Middle frontal gyrus (tissue), 1 donor: ENCODE measurements around the gene RCOR1.
"Not testable (repeated sequence)": the region's sequence is repeated elsewhere in the genome, so short reads cannot be mapped to it uniquely, and the experiment has no call there.

Source experiments
- DNase-seq: peaks from one replicate; pipeline ENCODE4 v3.0.0-alpha.2; 2015; ENCODE audit warnings: low spot score; ENCODE audit errors: extremely low spot score

Gene RCOR1

DNA sequence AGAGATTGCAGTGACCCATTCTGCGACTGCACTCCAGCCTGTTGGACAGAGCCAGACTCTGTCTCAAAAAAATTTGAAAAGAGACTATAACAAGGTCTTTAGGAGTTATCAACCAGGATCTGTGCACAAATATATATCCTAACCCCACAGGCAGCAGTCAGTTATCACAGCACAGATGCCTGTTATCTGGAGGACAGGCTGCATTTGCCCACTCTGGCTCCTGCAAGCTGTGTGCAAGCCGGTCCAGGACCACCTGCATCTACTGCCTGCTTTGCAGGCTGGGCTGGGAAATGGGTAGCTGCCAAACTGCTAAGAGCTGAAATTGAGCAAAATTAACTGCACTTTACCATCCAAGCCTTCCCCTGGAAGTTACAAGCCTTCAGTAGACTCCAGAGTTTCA is 21.4 kb upstream of the RCOR1 start:
- DNase-seq: no peak

DNA sequence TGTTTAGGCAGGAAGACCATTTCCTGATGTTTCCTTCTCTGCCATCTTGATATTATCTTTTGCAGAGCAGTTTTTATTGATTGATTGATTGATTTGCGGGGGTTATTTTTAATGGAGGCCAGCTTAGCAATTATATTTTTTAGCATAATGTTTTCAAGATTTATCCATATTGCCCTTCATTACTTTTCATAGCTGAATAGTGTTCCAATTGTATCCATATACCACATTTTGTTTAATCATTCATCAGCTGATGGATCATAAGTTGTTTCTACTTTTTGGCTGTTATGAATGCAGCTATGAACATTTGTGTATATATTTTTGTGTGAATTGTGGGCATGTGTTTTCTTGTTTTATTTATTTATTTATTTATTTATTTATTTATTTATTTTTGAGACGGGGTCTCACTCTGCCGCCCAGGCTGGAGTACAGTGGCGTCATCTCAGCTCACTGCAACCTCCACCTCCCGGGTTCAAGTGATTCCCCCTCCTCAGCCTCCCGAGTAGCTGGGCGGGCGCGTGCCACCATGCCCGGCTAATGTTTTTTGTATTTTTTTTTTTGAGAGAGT is 20.9 kb upstream of the RCOR1 start:
- no peak for DNase-seq

DNA sequence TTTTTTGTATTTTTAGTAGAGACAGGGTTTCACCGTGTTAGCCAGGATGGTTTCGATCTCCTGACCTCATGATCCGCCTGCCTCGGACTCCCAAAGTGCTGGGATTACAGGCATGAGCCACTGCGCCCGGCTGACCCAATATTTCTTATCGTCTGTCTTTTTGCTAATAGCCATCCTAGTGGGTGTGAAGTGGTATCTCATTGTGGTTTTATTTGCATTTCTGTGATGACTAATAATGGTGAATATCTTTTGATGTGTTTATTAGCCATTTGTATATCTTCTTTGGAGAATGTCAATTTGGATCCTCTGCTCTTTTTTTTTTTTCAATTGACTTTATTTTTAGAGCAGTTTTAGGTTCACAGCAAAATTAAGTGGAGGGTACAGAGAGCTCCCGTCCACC is 19.3 kb upstream of the RCOR1 start:
- DNase-seq: not testable (repeated sequence)

DNA sequence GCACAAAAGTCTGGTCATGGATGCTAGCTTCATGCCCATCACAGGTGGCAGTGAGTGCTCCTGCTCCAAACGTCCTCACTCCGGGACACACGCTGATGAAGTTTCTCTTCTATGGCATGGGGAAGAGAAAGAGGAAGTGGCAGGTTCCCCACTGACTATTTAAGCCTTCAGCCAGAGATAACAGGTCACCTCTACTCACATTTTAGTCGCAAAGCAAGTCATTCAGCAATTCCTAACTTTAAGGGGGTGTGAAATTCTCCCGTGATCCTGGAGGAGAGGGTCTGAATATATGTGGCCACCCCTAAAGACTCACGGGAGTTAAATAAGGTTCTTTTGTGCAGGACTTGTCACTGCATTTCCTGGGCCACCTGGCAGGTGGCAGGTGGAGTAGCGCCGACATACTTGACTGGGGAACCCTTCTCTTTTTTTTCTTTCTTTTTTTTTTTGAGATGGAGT is 18.8 kb upstream of the RCOR1 start:
- no peak for DNase-seq

DNA sequence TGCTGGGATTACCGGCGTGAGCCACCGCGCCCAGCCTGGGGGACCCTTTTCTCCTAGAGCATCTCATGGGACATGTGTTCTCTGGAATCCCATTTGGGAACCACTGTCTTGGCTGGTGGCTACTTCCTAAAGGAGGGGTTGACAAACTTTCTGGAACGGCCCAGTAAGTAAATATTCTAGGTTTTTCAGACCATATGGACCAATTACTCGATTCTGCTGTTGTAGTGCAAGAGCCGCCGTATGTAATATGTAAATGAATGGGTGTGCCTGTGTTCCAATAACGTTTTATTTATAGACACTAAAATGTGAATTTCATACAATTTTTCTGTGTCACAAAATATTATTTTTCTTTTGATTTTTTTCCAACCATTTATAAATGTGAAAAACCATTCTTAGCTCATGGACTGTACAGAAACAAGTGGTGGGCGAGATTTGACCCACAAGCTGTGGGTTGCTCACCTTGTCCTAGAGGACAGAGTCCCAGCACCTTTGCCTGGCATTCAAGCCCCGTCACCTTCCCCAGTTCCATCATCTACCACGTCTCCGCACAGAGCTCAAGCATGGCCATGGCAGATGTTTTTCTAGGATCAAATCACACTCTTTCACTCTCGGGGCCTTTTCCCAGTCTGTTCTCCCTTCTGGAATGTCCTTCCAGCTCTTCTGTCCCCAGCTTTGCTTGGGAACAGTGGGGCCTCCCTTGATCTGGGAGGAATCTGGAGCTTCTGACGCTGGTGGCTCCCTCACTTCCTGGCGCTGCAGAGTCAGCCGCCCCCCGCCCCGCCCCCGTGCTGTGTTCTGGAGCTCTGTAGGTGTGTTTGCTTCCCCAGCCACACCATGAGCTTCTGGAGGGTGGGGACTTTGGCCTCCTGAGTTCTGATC is 17.9 kb upstream of the RCOR1 start:
- DNase-seq: no peak

DNA sequence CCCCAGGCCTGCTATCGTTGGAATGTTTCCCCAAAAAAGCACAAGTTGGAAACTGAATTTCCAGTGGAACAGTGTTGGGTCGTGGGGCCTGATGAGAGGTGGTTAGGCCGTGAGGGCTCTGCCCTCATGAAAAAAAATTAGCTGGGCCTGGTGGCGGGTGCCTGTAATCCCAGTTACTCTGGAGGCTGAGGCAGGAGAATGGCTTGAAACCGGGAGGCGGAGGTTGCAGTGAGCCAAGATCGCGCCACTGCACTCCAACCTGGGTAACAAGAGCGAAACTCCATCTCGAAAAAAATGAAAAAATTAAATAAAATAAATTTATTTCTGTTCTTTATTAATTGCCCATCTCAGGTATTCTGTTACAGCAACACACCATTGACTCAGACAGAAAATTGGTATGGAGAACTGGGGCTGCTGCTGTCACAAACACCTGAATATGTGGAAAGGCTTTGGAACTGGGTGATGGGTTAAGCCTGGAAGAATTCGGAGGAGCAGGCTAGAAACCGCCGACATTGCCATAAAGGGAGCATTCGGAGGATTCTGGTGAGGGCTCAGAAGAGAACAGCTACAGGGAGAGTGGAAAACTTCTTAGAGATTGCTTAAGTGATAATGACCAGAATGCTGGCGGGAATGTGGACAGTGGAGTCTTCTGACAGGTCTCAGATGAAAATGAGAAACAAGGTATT is 17.1 kb upstream of the RCOR1 start:
- no peak for DNase-seq

DNA sequence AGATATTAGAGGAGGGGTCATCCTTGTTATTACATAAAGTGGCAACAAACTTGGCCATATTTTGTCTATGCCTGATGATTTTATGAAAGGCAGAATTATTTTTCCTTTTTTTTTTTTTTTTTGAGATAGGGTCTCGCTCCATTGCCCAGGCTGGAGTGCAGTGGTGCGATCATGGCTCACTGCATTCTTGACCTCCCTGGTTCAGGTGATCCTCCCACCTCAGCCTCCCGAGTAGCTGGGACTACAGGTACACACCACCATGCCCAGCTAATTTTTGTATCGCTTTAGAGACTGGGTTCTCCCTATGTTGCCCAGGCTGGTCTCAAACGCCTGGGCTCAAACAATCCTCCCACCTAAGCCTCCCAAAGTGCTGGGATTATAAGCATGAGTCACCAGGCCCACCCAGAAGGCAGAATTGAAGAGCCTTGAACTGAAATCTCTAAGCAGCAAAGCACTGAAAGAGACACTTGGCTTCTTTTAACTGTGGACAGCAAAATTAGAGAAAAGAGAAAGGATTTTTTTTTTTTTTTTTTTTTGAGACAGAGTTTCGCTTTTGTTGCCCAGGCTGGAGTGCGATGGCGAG is 16.5 kb upstream of the RCOR1 start:
- DNase-seq: not testable (repeated sequence)

DNA sequence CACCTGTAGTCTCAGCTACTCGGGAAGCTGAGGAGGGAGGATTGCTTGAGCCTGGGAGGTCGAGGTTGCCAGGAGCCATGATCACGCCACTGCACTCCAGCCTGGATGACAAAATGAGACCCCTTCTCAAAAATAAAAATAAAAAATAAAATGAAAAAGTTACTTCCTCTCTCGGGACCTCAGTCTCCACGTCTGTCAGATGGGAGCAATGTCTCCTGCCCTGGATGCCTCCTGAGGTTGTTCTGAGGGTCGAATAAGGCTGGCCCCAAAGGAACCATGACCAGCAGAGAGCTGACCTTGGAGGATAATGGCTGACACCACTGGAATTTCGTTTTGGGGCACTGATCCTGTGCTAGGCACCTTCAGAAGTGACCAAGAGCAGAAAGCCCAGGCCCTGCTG is 13.6 kb upstream of the RCOR1 start:
- DNase-seq: no peak

DNA sequence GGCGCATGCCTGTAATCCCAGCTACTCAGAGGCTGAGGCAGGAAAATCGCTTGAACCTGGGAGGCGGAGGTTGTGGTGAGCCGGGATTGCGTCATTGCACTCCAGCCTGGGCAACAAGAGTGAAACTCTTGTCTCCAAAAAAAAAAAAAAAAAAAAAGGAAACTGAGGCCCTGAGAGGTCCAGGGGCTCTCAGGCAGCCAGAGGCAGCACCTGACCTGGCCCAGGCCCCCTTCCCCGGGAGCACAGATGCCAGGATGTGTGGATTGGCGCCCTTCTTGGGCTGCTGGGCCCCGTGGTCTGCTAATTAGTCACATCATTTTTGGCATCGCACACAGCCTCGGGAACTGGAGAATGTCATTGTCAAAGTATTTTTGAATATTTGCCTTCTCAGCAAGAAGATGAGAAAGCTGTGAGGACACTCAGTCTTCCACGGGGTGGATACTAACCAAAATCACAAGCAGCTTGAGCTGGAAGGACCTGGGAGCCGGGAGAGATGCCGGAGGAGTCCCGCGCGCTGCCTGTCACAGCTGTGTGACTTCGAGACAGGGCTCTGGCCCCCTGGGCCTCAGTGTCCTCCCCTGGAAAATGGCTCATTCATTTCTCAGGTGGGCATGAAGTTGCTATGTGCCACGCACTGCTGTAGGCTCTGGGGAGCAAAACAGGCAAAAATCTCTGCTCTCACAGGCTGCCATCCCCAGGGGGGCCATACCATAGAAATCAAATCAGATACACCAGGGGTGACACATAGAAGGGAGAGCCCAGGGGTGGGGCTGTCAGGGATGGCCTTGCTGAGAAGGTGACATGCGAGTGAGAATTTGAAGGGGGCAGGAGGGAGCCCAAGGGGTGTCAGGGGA is 12.5 kb upstream of the RCOR1 start:
- DNase-seq: no peak

DNA sequence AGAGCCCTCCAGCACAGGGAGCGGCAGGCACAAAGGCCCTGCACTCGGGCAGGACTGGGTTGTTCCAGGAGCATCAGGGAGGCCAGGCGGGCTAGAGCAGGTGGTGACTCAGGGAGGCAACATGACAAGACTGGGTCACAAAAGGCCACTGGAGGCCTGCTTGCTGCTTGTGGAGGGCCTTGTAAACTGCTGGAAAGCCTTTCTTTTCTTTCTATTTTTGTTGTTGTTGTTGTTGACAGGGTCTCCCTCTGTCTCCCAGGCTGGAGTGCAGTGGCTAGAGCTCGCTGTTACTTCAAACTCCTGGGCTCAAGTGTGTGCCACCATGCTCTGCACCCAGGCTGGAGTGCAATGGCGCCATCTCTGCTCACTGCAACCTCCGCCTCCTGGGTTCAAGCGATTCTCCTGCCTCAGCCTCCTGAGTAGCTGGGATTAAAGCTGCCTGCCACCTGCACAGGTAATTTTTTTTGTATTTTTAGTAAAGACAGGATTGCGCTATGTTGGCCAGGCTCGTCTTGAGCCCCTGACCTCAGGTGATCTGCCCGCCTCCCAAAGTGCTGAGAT is 11.8 kb upstream of the RCOR1 start:
- DNase-seq: no peak

DNA sequence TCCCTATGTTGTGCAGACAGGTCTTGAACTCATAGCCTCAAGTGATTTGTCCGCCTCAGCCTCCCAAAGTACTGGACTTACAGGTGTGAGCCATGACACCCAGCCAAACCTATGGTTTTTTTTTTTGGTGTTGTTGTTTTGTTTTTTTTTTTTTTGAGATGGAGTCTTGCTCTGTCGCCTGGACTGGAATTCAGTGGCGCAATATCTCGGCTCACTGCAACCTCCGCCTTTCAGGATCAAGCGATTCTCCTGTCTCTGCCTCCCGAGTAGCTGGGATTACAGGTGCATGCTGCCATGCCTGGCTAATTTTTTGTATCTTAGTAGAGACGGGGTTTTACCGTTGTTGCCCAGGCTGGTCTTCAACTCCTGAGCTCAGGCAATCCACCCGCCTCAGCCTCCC is 11.3 kb upstream of the RCOR1 start:
- DNase-seq: no peak

DNA sequence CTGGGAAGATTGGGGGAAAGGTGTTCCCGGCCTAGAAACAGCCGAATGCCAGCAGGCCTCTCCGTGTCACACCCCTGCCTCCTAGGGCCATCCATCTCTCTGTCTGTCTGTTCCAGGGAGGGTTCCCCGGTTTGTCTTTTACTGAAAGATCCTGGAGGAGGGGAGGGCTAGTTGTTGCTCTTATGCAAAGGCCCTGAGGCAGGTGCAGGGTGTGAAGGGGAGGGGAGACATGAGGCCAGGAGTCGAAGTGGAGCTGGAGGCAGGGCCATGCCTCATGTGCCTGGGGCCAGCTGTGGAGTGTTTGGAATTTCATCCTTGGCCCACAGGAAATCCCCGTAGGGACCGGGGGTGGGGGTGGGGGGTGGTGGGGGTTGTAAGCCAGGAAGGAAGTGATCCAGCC is 8.7 kb upstream of the RCOR1 start:
- DNase-seq: no peak

DNA sequence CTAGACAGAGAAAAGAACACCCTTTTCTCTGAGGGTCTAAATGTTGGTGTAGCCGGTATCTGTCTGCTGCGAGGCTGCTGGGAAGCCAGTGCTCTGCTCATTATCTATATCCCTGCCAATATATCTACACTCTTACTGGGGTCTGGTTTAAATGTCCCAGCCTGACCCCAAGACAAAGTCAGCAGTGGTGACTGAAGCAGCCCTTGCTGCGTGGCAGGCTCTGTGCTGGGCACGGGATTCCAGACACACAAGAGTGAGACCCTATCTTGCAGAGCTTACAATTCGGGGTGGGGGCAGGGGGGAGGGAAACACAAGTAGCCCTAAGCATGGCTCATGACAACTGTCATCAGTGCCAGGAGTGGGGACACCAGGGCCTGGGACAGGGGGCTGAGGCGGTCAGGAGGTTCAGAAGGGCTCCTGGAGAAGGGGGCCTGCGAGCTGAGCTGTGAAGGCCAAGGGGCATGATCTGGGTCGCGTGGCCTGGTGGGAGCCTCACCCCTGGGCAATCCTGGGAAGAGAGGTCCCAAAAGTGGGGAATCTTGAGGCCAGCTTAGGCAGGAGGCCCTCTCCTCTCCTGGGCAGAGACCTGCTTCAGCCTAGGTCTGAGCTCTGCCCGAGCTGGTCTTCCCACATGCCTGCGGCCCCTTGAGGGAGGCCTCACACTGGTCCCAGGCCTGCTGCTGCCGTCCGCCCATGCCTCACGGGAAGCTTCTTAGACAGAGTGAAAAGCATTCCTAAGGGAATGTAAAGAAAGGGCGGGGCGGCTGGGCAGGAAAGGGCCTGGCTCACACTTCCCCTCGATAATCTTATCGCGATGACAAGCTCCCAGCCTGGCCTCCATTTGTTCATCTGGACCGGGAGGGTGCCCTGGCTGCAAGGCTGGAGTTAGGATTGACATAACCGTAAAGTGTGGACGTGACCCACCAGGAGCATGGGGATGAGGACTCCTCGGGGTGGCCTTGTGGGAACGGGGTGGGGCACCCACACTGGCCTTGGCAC is 7.3 kb upstream of the RCOR1 start:
- DNase-seq: no peak

DNA sequence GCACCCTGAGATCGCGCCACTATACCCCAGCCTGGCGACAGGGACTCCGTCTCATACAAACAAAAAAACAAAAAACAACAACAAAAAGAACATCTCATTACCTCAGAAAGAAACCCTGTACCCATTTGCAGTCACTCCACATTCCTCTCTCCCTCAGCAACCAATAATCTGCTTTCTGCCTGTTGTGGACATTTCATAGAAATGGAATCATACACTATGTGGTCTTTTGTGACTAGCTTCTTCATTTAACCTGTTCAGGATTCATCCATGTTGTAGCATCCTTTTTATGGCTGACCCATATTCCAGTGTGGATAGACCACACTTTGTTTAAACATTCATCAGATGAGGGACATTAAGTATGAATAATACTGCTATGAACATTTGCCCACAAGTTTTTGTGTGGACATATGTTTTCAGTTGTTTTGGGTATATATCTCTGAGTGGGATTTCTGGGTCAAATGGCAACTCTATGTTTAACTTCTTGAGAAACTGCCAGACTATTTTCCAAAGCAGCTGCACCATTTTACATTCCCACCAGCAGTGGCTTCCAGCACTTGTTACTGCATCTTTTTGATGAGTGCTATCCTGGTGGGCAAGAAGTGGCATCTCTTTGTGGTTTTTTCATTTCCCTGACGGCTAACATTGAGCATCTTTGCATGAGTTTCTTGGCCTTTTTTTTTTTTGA is 5.9 kb upstream of the RCOR1 start:
- no peak for DNase-seq

DNA sequence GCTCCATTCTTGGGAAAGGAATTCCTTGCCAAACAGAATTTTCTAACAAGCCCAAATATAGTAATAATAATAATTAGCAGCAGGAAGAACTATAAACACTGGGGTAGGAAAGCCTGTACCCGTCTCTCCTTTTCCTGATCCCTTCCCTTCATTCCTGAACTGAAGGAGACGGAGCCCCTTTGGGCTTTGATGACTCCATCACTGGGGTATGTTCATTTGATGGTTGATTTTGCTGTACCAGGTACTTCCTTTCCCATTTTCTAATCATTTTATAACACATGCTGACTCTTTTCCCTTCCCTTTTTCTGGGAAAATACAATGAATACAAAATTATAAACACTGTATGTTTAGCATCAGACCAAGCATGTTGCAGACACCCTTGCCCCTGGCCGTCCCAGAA is 3.6 kb upstream of the RCOR1 start:
- DNase-seq: no peak

DNA sequence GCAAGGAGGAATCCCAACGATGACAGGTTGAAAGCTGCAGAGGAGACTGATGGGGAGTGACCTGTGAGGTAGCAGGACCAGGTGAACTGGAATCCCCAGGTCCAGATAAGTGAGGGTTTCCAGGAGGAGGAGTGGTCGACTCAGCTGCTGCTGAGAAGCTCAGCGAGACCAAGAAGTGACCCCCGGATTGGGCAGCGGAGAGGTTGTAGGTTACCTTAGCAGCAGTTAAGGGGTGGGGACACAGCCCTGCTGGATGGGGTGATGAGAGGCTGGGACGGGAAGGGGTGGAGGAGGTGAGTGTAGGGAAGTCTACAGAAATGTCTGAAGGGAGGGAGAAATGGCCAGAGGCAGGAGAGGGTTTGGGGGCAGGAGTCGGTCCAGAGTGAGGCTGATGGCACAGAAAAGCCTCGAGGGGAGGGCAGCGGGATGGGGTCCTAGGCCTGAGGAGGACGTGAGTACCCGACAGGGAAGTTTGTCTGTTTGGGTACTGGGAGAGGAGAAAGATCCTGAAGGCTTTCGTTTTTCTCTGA is 2.6 kb upstream of the RCOR1 start:
- DNase-seq: no peak

DNA sequence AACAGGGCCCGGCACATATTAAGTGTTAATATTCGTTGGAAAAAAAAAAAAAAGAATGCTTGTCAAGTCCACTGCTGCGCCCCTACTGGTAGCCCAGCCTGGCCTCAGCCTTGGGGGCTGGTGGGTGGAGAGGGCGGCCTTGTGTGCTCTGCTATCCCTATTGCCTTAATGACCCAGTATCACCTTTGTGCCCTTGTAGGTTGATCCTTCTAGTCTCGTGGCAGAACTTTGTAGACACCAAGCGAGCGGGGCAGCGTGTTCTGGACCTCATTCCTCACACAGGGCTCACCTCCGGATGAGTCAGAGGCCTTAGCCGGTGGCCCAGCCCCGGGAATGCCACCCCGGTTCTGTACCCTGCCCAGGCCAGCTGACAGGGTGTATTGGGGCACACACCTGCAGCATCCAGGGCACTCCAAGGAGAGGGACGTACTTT is 1.8 kb upstream of the RCOR1 start:
- no peak for DNase-seq

DNA sequence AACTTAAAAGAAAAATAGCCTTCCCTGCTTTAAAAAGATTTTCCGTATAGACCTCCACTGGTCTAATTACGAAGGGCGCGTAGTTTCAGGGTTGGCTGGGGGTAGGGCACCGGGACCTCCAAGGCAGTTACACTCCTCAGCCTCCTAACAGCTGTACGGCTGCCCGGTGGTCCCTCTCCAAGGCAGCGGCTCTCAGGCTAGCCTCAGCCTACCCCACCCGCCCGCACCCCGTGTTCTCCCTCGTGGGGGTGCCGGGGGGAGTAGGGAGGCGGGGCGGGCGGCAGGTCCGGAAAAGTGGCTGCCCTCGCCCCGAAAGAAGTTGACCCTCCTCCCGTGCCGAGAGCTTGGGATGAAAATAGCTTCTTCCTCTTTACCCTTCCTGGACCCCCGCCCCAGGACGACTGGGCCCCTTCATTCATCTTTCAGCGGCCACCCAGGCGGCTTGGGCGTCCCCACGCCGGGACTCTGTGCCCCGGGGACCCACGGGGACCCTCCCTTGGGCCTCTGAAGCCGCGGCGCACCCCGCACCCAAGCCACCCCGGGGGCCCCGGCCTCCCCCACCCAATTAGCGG is 991 bp upstream of the RCOR1 start:
- DNase-seq: no peak

DNA sequence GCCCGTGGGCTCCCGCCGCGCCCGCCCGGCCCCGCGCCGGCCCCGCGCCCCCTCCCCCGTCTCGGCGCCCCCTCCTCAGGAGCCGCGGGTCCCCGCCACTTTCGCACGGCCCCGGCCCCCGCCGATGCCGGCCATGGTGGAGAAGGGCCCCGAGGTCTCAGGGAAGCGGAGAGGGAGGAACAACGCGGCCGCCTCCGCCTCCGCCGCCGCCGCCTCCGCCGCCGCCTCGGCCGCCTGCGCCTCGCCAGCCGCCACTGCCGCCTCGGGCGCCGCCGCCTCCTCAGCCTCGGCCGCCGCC is 263 bp downstream of the RCOR1 start:
- DNase-seq: no peak
